Liver (tissue), 9 donors: ENCODE measurements around the gene PRRC2A. TPM values are rescaled to one million over a fixed set of nuclear protein-coding genes. Genes with fewer than 3 reads are reported as not detected.

Source experiments
- DNase-seq: peaks from one replicate; pipeline ENCODE4 v3.0.0-alpha.2; 2017; ENCODE audit warnings: low spot score
- H3K27ac ChIP-seq, 2 donors: one replicate each; pipeline ENCODE4 v1.7.0; 2013; ENCODE audit warnings: inconsistent platforms in 2 of 2, low read length in 2 of 2, control low read depth in 1 of 2, low read depth in 1 of 2, mild to moderate bottlenecking in 1 of 2
- H3K27me3 ChIP-seq, 4 donors: one replicate each; pipeline versions ENCODE4 v1.6.1 to v1.7.0; 2013; ENCODE audit warnings: low read length in 3 of 4, inconsistent platforms in 1 of 4, mild to moderate bottlenecking in 1 of 4, moderate library complexity in 1 of 4; ENCODE audit not compliant: control insufficient read depth in 4 of 4, insufficient read depth in 4 of 4
- H3K36me3 ChIP-seq, 4 donors: one replicate each; pipeline versions ENCODE4 v1.6.1 to v1.7.0; 2013; ENCODE audit warnings: low read length in 3 of 4, mild to moderate bottlenecking in 3 of 4, low read depth in 1 of 4, moderate library complexity in 1 of 4; ENCODE audit not compliant: control insufficient read depth in 4 of 4, insufficient read depth in 3 of 4
- H3K4me1 ChIP-seq, 4 donors: one replicate each; pipeline versions ENCODE4 v1.6.1 to v1.7.0; 2013; ENCODE audit warnings: low read length in 3 of 4, mild to moderate bottlenecking in 3 of 4, moderate library complexity in 1 of 4; ENCODE audit not compliant: control insufficient read depth in 4 of 4, insufficient read depth in 4 of 4
- H3K4me3 ChIP-seq, 3 donors: one replicate each; pipeline versions ENCODE4 v1.6.1 to v1.7.0; 2013; ENCODE audit warnings: low read length in 3 of 3, control low read depth in 1 of 3, low read depth in 1 of 3, mild to moderate bottlenecking in 1 of 3
- H3K9ac ChIP-seq, 2 donors: one replicate each; pipeline ENCODE4 v1.7.0; 2013; ENCODE audit warnings: low read length in 2 of 2, mild to moderate bottlenecking in 2 of 2, moderate library complexity in 2 of 2, control low read depth in 1 of 2, low read depth in 1 of 2
- H3K9me3 ChIP-seq, 4 donors: one replicate each; pipeline versions ENCODE4 v1.6.1 to v1.7.0; 2013; ENCODE audit warnings: low read length in 3 of 4; ENCODE audit not compliant: control insufficient read depth in 4 of 4
- EGR1 ChIP-seq, 2 donors: IDR thresholded peaks; 2 replicates each; pipeline ENCODE4 v1.6.1; 2016 to 2018; ENCODE audit warnings: antibody characterized with exemption in 2 of 2, low read depth in 2 of 2
- FOXA1 ChIP-seq: IDR thresholded peaks from 2 replicates; pipeline ENCODE4 v1.6.1; 2016; ENCODE audit warnings: antibody characterized with exemption
- FOXA2 ChIP-seq: IDR thresholded peaks from 2 replicates; pipeline ENCODE4 v1.6.1; 2016; ENCODE audit warnings: antibody characterized with exemption
- GABPA ChIP-seq, 2 donors: IDR thresholded peaks in 1 of 2; conservative IDR thresholded peaks in 1 of 2; 2 replicates each; pipeline ENCODE4 v1.6.1; 2016; ENCODE audit warnings: antibody characterized with exemption in 2 of 2, mild to moderate bottlenecking in 1 of 2, moderate library complexity in 1 of 2
- HNF4A ChIP-seq, 2 donors: conservative IDR thresholded peaks; 2 replicates each; pipeline ENCODE4 v1.6.1; 2016; ENCODE audit warnings: antibody characterized with exemption in 2 of 2, mild to moderate bottlenecking in 2 of 2
- HNF4G ChIP-seq: IDR thresholded peaks from 2 replicates; pipeline ENCODE4 v1.6.1; 2016; ENCODE audit warnings: antibody characterized with exemption
- JUND ChIP-seq, 2 donors: IDR thresholded peaks; 2 replicates each; pipeline ENCODE4 v1.6.1; 2016; ENCODE audit warnings: antibody characterized with exemption in 2 of 2
- NR2F2 ChIP-seq: IDR thresholded peaks from 2 replicates; pipeline ENCODE4 v1.6.1; 2016; ENCODE audit warnings: antibody characterized with exemption
- RAD21 ChIP-seq, 2 donors: IDR thresholded peaks; 2 replicates each; pipeline ENCODE4 v1.6.1; 2016; ENCODE audit warnings: antibody characterized with exemption in 2 of 2, mild to moderate bottlenecking in 2 of 2
- RXRA ChIP-seq, 2 donors: IDR thresholded peaks; 2 replicates each; pipeline ENCODE4 v1.6.1; 2017 to 2018; ENCODE audit warnings: antibody characterized with exemption in 2 of 2, mild to moderate bottlenecking in 1 of 2
- SP1 ChIP-seq: IDR thresholded peaks from 2 replicates; pipeline ENCODE4 v1.6.1; 2018; ENCODE audit warnings: antibody characterized with exemption, mild to moderate bottlenecking
- TAF1 ChIP-seq: conservative IDR thresholded peaks from 2 replicates; pipeline ENCODE4 v1.6.1; 2016; ENCODE audit warnings: antibody characterized with exemption, mild to moderate bottlenecking
- YY1 ChIP-seq: IDR thresholded peaks from 2 replicates; pipeline ENCODE4 v1.6.1; 2016; ENCODE audit warnings: antibody characterized with exemption, mild to moderate bottlenecking
- WGBS: extraction: QIAGEN DNeasy Blood & Tissue Kit; methylation state at CpG from one replicate; pipeline ENCODE4 v1.1.7; 2013; 5-methylcytosine and 5-hydroxymethylcytosine counted together
- polyA plus RNA-seq, 2 donors: library from polyadenylated mRNA; stranded (reverse) in 1 of 2; unstranded in 1 of 2; fragments of 200-250 nt in 1 of 2; fragments of >200 nt in 1 of 2; fragmentation: Nextera tagmentation in 1 of 2; extraction: Ambion mirVana in 1 of 2; gene quantifications; one replicate each; pipeline versions ENCODE4 v1.2.1 to v1.2.3, GENCODE V29; 2013 to 2015
- total RNA-seq, 2 donors: library from RNA; depleted of rRNA; stranded (reverse); fragments of >200 nt; gene quantifications; one replicate each; pipeline ENCODE4 v1.2.3, GENCODE V29; 2014
- TF ChIP-seq, protein P1 (sequence below): IDR thresholded peaks from 2 replicates; pipeline ENCODE4 v1.6.1; 2016; ENCODE audit warnings: antibody characterized with exemption
- TF ChIP-seq, protein P2 (sequence below): IDR thresholded peaks from 2 replicates; pipeline ENCODE4 v1.6.1; 2016; ENCODE audit warnings: antibody characterized with exemption
- TF ChIP-seq, protein P3 (sequence below): IDR thresholded peaks from 2 replicates; pipeline ENCODE4 v1.6.1; 2016; ENCODE audit warnings: antibody characterized with exemption, mild to moderate bottlenecking
- TF ChIP-seq, protein P4 (sequence below): fragments of 150-350 bp; IDR thresholded peaks from 2 replicates; pipeline ENCODE4 v1.5.1; 2017; ENCODE audit warnings: improper control_type of control experiment, low read depth, low read length; ENCODE audit not compliant: missing input control
- donor health status: healthy.
- donor health status: healthy.
- donor health status: healthy.
- donor health status: healthy.
- donor health status: healthy.

The PRRC2A gene
- total and polyA plus RNA-seq, 4 donors: 21.9 to 39.3 (median 29.5) TPM

DNA sequence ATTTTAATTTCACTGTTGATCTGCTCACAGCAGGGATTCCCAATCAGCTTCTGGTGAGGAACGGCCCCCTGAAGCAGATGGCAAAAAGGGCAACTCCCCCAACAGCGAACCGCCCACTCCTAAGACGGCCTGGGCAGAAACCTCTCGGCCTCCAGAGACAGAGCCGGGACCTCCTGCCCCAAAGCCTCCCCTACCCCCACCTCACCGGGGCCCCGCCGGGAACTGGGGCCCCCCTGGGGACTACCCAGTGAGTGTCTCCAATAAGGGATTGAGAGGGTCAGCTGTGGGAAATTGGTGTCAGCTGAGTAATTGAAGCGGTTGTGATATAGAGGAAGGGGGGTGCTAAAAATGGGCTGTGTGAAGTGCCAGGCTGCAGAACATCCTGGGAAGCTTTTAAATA, 6.4 kb downstream of the PRRC2A start:
- Histone ChIP-seq H3K27ac (no peak overlapping the region), H3K9me3 (no peaks in the 10 kb centered on the region), H3K4me3 (no peak overlapping the region), H3K27me3 (no peaks in the 10 kb centered on the region), H3K9ac (no peak overlapping the region), H3K4me1 (peaks cover 2 to 4% (median 4%) of the 10 kb centered on the region in 4 donors), H3K36me3 (peaks cover 36 to 79% (median 69%) of the 10 kb centered on the region in 4 donors)
- TF ChIP-seq HNF4A (conservative IDR thresholded peaks at IDR 0.05): no peak
- TF ChIP-seq JUND (IDR thresholded peaks at IDR 0.05): no peak
- TF ChIP-seq SP1: no peak
- TF ChIP-seq, protein P1, sequence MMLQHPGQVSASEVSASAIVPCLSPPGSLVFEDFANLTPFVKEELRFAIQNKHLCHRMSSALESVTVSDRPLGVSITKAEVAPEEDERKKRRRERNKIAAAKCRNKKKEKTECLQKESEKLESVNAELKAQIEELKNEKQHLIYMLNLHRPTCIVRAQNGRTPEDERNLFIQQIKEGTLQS: no peak
- TF ChIP-seq EGR1 (IDR thresholded peaks at IDR 0.05; ENCODE audit: low read depth in 2 of 2): no peak
- no peak for TF ChIP-seq RXRA (IDR thresholded peaks at IDR 0.05)
- TF ChIP-seq, protein P2, sequence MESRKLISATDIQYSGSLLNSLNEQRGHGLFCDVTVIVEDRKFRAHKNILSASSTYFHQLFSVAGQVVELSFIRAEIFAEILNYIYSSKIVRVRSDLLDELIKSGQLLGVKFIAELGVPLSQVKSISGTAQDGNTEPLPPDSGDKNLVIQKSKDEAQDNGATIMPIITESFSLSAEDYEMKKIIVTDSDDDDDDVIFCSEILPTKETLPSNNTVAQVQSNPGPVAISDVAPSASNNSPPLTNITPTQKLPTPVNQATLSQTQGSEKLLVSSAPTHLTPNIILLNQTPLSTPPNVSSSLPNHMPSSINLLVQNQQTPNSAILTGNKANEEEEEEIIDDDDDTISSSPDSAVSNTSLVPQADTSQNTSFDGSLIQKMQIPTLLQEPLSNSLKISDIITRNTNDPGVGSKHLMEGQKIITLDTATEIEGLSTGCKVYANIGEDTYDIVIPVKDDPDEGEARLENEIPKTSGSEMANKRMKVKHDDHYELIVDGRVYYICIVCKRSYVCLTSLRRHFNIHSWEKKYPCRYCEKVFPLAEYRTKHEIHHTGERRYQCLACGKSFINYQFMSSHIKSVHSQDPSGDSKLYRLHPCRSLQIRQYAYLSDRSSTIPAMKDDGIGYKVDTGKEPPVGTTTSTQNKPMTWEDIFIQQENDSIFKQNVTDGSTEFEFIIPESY: no peak
- TF ChIP-seq HNF4G: no peak
- TF ChIP-seq FOXA2: no peak
- TF ChIP-seq, protein P3, sequence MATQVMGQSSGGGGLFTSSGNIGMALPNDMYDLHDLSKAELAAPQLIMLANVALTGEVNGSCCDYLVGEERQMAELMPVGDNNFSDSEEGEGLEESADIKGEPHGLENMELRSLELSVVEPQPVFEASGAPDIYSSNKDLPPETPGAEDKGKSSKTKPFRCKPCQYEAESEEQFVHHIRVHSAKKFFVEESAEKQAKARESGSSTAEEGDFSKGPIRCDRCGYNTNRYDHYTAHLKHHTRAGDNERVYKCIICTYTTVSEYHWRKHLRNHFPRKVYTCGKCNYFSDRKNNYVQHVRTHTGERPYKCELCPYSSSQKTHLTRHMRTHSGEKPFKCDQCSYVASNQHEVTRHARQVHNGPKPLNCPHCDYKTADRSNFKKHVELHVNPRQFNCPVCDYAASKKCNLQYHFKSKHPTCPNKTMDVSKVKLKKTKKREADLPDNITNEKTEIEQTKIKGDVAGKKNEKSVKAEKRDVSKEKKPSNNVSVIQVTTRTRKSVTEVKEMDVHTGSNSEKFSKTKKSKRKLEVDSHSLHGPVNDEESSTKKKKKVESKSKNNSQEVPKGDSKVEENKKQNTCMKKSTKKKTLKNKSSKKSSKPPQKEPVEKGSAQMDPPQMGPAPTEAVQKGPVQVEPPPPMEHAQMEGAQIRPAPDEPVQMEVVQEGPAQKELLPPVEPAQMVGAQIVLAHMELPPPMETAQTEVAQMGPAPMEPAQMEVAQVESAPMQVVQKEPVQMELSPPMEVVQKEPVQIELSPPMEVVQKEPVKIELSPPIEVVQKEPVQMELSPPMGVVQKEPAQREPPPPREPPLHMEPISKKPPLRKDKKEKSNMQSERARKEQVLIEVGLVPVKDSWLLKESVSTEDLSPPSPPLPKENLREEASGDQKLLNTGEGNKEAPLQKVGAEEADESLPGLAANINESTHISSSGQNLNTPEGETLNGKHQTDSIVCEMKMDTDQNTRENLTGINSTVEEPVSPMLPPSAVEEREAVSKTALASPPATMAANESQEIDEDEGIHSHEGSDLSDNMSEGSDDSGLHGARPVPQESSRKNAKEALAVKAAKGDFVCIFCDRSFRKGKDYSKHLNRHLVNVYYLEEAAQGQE: no peak
- no peak for TF ChIP-seq RAD21 (IDR thresholded peaks at IDR 0.05)
- TF ChIP-seq, protein P4, sequence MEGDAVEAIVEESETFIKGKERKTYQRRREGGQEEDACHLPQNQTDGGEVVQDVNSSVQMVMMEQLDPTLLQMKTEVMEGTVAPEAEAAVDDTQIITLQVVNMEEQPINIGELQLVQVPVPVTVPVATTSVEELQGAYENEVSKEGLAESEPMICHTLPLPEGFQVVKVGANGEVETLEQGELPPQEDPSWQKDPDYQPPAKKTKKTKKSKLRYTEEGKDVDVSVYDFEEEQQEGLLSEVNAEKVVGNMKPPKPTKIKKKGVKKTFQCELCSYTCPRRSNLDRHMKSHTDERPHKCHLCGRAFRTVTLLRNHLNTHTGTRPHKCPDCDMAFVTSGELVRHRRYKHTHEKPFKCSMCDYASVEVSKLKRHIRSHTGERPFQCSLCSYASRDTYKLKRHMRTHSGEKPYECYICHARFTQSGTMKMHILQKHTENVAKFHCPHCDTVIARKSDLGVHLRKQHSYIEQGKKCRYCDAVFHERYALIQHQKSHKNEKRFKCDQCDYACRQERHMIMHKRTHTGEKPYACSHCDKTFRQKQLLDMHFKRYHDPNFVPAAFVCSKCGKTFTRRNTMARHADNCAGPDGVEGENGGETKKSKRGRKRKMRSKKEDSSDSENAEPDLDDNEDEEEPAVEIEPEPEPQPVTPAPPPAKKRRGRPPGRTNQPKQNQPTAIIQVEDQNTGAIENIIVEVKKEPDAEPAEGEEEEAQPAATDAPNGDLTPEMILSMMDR: no peak
- DNase-seq: no peak
- WGBS: 95% methylated on average over 10 of the region's 10 CpGs

DNA sequence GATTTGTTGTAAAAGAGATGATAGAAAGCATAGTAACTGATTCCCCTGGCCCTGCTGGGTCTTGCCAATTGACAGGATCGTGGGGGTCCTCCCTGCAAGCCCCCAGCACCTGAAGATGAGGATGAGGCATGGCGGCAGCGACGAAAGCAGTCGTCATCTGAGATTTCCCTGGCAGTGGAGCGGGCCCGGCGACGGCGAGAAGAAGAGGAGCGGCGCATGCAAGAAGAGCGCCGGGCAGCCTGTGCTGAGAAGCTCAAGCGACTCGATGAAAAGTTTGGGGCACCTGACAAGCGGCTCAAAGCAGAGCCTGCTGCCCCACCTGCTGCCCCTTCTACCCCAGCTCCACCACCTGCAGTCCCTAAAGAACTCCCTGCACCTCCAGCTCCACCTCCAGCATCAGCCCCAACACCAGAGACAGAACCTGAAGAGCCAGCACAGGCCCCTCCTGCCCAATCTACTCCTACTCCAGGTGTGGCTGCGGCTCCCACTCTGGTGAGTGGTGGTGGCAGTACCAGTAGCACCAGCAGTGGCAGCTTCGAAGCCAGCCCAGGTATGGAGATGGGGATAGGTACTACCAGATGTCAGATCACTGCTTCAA, 7.3 kb downstream of the PRRC2A start:
- no peak overlapping the region for H3K27ac ChIP-seq
- H3K9ac ChIP-seq: no peak overlapping the region
- H3K4me1 ChIP-seq: peaks cover 0 to 2% (median 0%) of the 10 kb centered on the region in 4 donors
- DNase-seq: no peak
- WGBS: 96% methylated on average over 19 of the region's 19 CpGs
- no peaks in the 10 kb centered on the region for H3K27me3 ChIP-seq
- no peaks in the 10 kb centered on the region for H3K9me3 ChIP-seq
- H3K36me3 ChIP-seq: peaks cover 42 to 87% (median 73%) of the 10 kb centered on the region in 4 donors
- no peak for TF ChIP-seq RAD21 (IDR thresholded peaks at IDR 0.05)
- TF ChIP-seq, protein P4: no peak
- no peak for TF ChIP-seq EGR1 (IDR thresholded peaks at IDR 0.05; ENCODE audit: low read depth in 2 of 2)
- TF ChIP-seq TAF1: no peak
- no peak for TF ChIP-seq YY1
- TF ChIP-seq FOXA1: no peak
- no peak for TF ChIP-seq NR2F2
- TF ChIP-seq HNF4A (conservative IDR thresholded peaks at IDR 0.05): no peak
- TF ChIP-seq, protein P1: no peak
- no peak for TF ChIP-seq SP1
- no peak for TF ChIP-seq GABPA (IDR thresholded peaks at IDR 0.05 in 1 of 2, conservative IDR thresholded peaks at IDR 0.05 in 1 of 2)
- TF ChIP-seq, protein P2: no peak
- no peak overlapping the region for H3K4me3 ChIP-seq
